ENCODE results near the gene SLC28A1.
A peak's percentile ranks its signal among the peaks of the same experiment; 100 is the strongest.

SLC28A1 gene

DNA sequence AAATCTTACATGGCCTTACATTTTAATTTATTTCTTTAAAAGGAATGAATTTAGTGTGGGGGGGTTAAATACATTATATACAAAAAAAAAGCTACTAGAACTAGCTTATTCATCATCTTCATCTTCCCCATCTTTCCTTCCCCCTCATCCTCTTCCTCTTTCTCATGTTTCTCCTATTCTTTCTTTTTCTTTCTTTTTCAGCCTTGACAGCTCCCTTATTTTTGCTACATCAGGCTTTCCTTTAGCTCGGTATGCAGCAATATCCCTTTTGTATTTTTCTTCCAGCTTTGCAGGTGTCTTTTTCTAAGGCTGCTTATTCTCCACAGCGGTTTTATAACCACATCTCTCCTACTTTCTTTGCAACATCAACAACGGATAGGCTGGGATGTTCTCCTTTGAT, 55.9 kb downstream of the SLC28A1 start:
- no peak for DNase-seq (ENCODE audit: low spot score)

DNA sequence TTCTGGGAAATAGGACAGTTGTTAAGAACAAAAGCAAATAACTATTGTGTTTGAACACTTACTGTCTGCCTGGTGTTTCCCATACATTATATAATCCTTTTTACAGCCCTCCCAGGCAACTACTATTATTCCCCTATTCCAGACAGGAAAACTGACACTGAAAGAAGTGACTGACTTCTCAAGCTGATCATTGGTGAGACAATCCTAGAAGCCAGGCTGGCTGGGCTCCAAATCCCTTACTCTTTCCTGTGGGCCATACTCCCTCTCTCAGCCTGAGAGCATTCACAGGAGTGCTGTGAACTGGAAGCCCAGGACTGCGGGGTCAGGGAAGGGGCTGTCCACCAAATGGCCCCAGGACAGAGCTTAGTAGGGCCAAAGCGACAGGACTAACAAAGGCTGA, 58.0 kb downstream of the SLC28A1 start:
- DNase-seq (ENCODE audit: low spot score), result no peak

DNA sequence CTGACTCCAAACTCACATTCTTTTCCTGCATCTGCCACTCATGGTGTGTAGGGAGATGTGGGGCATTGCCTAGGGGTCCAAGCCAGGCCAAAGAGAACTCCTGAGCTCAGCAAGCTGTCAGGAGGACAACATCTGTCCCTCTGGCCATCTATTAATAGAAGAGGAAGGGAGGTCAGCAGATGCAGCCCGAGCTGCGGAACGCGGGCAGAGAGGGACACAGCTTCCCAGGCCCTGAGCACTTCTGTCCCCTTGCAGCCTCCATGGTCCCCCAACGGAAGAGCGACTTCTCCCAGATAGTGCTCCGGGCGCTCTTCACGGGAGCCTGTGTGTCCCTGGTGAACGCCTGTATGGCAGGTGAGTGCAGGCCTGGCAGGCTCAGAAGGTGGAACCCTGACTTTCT, 59.8 kb downstream of the SLC28A1 start:
- DNase-seq (ENCODE audit: low spot score), result no peak

DNA sequence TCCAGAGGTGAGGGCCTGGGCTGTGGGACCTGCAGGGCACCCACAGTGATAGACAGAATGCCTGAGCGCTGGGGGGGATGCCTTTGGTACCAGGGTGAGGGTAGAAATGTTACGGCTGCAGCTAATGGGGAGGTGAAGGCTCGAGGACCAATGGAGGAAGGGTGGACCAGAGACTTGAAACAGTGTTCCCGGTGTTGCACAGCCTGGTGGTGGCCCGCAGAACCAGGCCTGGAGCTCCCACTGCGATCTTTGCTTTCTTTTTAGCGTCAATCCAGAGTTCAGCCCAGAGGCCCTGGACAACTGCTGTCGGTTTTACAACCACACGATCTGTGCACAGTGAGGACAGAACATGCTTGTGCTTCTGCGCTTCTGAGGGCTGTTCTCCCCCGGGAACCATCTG, 60.4 kb downstream of the SLC28A1 start:
- DNase-seq (ENCODE audit: low spot score), result no peak

DNA sequence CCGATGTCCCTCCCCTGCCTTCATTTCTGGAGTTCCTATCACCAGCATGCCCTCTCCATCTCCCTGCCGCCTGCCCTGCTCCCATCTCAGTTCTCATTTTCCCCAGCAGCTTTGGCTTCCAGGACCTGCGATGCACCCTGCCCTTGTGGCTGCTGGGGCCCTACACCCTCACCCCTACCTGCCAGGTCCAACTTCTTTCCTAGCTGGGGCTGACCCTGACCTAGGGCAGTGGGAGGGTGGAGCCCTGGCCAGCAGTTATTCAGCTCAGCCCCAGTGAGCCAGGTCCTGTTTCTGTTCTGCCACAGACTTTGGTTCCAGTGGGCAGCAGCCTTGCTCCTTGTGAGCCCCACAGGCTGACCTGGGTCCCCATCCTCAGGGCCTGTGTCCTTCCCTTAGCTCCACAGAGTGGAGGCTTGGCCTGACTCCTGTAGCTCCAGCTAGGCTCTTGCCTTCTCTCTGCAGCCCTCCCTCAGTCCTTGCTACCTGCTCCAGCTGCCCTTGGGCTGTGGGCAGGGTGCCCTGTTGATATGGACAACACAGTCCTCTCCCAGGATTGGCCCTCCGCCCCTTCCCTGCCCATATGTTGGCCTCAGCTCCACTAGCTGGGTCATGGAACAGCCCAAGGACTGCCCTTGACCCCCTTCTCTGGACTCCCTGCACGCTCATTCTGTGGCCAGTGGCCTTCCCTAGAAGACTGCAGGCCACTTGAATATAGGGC, 62.5 kb downstream of the SLC28A1 start:
- no peak for DNase-seq (ENCODE audit: low spot score)

DNA sequence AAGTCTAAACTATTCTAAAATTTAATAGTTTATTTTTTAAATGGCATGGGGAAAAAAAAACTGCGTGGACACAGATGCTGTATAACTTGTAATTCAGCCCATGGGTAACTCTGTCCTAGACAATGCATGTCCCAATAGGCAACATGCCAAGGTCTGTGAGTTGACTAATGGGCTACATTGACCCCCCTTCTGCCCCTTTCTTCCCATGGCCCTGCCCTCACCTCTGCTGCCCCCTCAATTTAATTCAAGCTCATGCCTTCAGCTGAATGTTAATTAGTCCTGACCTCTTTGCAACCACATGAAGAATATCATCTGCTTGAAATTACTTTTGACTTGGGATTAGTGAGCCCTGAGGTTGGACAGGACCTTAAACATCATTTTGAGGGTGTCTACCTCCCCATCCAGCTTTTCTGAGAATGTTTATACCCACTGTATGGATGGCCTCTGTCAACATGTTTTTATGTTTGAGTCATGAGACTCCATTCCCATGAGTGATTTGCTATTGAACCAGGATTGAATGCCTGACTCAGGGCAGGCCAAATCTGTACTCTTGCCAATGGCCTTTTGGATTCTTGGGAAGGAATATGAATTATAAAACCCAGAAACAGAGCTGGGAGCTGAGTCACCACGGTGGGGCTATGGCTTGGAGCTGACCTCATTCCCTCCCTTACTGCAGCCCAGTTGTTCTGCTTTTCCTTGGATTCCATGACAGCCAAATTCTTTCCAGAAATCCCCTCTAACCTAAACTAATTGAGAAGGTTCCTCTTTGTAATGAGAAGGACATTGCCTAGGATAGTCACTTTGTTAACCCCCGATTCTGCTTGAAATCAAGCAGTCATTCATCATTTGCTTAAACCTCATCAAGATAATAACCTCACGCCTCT, 63.7 kb downstream of the SLC28A1 start:
- no peak for DNase-seq (ENCODE audit: low spot score)

DNA sequence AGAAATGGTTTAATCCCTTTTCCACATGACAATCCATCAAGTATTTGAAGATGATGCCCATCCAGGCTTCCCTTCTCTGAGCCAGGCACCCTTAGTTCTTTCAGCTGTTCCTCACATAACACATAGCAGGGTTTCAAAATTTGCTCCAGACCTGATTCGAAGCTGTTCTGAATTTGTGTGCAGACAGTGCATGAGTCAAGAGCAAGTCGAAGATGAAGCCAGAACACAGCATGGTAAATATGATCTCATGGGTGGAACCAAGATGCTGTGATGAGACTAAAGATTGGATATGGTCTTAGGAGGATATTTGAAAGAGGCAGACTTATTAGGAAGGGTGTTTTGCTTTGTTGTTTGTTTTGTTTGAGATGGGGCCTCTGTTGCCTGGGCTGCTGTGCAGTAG, 64.6 kb downstream of the SLC28A1 start:
- no peak for DNase-seq (ENCODE audit: low spot score)

DNA sequence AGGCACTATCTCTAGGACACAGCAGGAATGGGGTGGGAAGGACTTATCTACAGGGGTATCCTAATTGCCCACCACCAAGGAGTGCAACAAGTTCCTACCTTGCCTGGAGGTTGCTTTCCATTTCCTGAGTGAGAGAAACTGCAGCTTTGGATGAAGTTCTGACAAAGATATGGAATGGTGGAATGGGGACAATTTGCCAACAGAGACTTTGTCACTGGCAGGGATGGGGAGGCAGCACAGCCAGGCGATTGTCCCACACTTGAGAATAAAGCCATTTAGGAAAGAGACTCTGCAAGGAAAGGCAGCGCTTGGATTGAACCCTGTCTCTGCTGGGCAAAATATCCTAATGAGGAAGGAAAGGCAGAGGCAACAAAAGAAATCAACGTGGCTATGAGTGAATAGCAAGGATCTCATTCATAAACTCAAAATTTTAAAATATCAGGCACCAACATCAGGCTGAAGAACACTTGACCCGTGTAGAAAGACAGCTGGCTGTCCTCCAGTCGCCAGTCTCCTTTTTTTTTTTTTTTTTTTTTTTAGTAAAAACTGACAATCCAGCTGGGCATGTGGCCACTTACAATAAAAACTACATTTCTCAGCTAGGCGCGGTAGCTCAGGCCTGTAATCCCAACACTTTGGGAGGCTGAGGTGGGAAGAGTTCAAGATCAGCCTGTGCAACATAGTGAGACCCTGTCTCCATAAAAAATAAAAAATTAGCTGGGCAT, 65.5 kb downstream of the SLC28A1 start:
- DNase-seq (ENCODE audit: low spot score), result peak; percentile 80

DNA sequence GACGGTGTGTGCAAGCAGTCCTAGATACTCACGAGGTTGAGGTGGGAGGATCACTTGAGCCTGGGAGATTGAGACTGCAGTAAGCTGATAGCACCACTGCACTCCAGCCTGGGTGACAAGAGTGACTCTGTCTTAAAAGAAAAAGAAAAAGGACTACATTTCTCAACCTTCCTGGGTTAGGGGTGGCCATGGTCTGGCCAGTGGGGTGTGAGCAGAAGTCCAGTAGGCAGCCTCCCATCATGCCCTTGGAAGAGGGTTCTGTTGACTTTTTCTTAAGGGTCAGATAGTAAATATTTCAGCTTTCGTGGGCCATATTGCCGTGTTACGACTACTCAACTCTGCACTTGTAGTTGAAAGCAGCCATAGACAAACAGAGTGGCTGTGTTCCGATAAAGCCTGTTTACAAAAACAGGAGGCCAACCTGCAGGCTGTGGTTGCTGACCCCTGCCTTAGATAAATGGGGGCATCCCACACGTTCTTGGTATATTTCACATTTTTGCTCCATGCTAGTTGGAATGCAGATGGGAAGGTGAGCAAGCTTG, 66.2 kb downstream of the SLC28A1 start:
- no peak for DNase-seq (ENCODE audit: low spot score)

DNA sequence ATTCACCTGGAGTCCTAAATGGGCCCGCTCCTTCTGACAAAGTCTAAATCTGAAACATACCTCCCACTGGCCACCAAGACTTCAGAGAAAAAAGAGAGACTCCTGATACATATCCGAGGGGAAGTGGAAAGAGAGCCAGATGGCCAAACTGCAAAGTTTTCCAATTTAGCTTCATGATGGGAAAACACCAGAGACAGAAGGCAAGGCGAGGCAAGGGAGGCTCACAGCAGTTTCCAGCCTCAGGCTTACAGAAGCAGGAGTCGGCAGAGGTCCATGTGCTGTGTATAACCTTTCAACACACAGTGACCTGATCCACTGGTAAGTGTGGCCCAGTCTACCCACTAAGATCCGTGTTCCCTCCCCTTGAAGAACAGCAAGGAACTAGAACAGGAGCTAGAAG, 67.3 kb downstream of the SLC28A1 start:
- DNase-seq (ENCODE audit: low spot score), result no peak

DNA sequence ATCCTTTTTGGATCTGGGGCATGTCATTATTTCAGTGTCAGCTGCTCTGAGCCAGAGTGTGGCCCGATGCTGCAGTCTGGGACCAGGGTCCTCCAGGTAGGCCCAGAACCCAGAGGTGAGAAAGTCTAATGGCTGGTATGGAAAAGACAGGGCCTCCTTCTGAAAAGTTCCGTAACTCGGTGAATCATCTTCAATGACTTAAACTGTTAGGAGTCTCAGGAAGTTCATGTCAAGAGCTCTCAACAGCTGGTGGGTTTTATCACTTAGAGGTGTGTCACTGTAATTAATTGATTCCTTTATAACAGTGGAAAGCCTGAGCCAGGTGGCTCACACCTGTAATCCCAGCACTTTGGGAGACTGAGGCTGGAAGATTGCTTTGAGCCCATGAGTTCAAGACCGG, 68.7 kb downstream of the SLC28A1 start:
- no peak for DNase-seq (ENCODE audit: low spot score)

DNA sequence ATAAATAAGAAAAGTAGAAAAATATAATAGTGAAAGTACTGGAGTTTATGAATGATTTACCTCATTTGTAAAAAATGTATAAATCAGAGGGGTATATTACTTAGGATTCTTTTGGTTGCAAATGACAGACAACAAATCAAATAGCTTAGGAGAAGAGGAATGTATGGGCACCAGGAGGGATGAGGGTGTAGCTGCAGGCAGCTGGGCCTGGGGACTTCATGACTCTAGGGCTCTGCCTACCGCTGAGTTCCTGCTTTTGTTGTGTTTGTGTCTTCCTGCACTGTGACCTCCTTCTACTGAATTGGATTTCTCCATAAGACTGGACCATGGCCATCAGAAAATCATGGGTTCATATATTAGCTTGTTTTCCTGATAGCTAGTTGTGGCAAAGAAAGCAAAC, 69.3 kb downstream of the SLC28A1 start:
- no peak for DNase-seq (ENCODE audit: low spot score)

DNA sequence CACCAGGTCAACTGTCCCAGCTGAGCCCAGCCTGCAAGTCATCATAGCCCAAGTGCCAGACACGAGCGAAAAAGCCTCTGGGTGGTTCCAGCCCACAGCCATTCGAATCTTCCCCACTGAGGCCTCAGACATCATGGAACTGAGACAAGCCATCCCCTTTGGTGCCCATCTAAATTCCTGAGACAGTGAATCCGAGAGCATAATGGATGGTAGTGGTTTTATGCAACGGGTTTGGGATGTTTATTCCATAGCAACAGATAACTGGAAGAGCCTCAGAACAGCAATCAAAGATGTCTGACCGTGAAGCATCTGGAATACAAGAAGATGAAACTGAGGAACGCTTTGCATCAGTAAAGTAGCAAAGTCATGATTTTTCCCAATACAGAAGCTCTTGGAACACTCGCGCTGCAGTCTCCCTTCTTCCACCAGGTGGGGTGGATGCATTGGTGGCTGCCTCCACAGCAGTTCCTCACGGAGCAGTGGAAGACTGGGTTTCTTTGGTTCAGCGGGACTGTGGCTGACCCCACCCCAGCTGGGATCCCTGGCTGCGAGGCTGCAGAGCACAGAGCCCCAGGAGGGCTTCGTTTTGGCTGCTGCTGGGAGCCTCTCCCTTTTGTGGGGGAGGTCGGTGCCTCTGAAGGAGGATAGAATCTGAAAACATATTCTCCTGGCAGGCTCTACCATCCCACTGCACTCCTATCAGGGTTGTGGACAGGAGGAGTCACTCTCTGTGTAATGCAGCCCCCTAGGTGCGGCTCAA, 70.8 kb downstream of the SLC28A1 start:
- peak; percentile 79 for DNase-seq (ENCODE audit: low spot score)

DNA sequence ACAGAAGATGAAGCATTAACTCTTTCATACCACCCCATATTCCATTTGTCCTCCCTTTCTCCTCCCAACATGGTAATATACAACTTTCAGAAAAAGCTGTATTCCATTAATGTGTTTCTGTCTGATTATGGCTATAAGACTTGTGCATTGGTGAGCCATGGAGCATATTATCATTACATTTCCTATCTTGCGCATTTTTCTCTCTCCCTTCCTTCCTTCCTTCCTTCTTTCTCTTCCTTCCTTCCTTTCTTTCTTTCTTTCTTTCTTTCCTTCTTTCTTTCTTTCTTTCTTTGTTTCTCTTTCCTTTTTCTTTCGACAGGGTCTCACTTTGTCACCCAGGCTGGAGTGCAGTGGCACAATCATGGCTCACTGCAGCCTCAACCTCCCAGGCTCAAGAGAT, 71.7 kb downstream of the SLC28A1 start:
- no peak for DNase-seq (ENCODE audit: low spot score)

DNA sequence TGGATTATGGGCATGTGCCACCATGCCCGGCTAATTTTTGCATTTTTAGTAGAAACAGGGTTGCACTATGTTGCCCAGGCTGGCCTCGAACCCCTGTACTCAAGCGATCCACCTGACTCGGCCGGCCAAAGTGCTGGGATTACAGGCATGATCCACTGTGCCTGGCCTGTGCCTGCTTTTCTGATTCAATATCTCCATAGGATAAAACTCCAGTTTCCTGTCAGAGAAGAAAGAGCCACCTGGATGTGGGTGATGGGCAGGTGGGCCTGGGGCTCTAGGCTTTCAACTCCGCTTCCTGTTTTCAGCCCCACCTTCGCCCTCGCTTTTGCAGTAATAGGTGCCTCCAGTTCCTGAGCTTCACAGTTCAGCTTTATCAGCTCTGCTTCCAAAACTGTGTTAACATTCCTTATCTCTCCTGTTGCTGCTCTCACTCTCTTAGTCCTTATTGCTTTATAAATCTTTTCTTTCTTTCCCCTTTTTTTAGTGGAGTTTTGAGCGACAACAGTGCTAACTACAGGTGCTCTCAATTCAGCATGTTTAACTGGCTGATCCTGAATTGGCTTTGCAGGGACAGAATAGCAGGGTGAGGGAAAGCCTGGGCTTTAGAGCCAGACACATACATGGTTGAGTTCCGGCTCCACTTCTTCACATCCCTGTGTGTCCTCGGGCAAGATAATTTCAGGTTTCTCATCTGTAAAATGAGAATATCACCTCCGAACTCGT, 76.1 kb downstream of the SLC28A1 start:
- no peak for DNase-seq (ENCODE audit: low spot score)

DNA sequence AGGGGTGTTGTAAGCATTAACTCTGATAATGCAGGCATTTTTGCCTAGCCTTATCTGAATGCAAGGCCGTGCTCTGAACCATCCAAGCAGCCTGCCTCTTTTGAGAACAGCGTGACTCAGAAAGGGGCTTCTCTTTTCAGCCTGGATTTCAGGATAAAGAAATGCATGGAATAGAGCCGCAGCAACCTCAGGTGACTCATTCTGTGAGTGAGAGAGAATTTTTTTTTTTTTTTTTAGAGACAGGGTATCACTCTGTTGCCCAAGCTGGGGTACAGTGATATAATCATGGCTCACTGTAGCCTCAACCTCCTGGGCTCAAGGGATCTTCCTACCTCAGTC, 76.6 kb downstream of the SLC28A1 start:
- no peak for DNase-seq (ENCODE audit: low spot score)

DNA sequence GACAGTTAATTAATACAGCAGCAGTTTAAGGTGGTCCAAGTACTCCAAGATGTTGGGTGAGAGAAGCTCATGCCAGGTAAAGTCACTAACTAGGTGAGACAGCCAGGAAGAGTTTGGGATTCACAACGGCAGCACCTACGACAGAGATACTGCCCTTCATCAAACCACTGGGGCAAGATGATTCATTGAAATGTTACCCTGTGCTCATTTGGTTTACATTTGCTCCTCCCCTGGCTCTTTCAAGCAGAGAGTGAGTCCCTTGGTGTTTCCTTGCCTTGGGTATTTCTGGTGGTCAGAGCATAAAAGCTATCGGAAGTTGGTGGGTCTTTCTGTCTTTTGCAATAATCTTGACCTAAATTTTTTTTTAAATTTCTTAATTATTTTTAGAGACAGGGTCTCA, 77.2 kb downstream of the SLC28A1 start:
- DNase-seq (ENCODE audit: low spot score), result no peak

DNA sequence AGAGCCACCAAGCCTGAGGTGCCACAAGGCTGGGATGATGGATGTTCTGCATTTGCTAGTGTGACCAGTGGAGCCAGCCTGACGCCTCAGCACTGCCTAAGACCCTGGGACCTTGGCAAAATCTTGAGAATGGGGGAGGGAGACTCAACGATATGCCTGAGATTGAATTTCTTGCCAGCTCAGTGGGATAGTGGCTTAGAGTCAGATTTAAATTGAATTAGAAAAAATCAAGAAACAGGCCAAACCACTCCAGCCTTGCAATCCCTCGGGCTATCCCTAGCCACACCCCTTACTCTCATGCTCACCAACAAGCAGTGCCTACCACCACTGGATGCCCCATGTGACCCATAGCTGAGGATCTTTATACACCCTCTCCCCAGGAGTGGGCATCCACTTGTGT, 78.5 kb downstream of the SLC28A1 start:
- DNase-seq (ENCODE audit: low spot score), result no peak

DNA sequence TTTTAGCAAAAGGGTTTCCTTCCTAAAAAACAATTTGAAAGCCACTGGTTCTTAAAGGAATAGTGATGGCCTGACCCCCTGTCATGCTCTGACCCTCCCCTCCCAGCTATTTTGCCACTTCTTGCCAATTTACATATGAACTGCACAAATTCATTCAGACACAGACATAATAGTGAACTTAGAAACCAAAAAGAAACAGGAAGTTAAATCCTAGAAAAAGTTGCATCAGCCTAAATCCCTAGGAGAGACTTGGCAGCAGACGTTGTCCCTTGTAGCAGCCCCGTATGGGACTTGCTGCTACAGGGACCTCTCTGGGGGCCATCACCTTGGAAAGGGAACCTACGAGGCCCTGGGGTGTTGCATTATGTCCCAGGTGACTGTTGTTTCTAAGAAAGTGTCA, 82.9 kb downstream of the SLC28A1 start:
- DNase-seq (ENCODE audit: low spot score), result no peak

DNA sequence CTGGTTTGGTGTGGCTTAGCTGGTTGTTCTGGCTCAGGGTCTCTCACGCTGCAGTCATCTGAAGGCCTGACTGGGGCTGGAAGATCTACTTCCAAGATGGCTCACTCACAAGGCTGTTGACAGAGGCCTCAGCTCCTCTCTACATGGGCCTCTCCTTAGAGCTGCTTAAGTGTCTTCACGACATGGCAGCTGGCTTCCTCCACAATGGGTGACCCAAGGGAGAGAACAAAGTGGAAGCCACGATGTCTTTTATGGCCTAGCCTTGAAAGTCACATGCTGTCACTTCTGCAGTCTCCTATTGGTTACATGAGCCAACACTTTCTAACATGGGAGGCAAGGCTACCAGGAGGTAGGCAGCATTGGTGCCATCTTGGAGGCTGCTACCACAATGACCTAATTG, 83.8 kb downstream of the SLC28A1 start:
- DNase-seq (ENCODE audit: low spot score), result no peak

DNA sequence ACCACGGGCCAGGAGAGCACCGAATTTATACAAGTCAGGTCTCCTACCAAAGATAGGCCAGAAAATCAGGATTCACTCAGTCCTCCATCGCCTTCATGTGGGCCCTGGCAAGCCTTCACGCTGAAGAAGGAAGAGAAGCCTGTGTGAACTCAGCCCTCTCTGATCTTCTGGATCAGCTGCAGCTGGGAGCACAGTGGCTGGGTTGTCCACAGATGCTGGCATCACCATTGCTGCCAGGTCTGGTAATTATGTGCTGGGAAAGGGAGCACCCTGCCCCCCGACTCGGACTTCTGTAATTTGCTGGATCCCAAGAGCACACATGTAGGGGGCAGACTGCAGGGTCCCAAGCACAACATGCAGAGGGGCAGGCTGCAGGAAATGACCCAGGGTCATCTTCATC, 84.8 kb downstream of the SLC28A1 start:
- peak; percentile 76 for DNase-seq (ENCODE audit: low spot score)
